Fibroblast of lung (primary cell): ENCODE measurements around the gene SLC6A1.

ENCODE experiments used
- EZH2 ChIP-seq: IDR thresholded peaks from 2 replicates; pipeline ENCODE4 v1.5.1; 2012; ENCODE audit warnings: low read length, control low read depth, mild to moderate bottlenecking; ENCODE audit errors: missing control alignments
- TF ChIP-seq, protein P1 (sequence below), 2 donors: IDR thresholded peaks in 1 of 2; conservative IDR thresholded peaks in 1 of 2; 1 replicate in 1 of 2; 2 replicates in 1 of 2; pipeline ENCODE4 v1.5.1; 2011 to 2012; ENCODE audit warnings: low read length in 2 of 2, control low read depth in 1 of 2, inconsistent platforms in 1 of 2, low read depth in 1 of 2, mild to moderate bottlenecking in 1 of 2

- TF ChIP-seq, protein P1, sequence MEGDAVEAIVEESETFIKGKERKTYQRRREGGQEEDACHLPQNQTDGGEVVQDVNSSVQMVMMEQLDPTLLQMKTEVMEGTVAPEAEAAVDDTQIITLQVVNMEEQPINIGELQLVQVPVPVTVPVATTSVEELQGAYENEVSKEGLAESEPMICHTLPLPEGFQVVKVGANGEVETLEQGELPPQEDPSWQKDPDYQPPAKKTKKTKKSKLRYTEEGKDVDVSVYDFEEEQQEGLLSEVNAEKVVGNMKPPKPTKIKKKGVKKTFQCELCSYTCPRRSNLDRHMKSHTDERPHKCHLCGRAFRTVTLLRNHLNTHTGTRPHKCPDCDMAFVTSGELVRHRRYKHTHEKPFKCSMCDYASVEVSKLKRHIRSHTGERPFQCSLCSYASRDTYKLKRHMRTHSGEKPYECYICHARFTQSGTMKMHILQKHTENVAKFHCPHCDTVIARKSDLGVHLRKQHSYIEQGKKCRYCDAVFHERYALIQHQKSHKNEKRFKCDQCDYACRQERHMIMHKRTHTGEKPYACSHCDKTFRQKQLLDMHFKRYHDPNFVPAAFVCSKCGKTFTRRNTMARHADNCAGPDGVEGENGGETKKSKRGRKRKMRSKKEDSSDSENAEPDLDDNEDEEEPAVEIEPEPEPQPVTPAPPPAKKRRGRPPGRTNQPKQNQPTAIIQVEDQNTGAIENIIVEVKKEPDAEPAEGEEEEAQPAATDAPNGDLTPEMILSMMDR (conservative IDR thresholded peaks at IDR 0.05 in 1 of 2, IDR thresholded peaks at IDR 0.05 in 1 of 2; ENCODE audit: low read depth in 1 of 2, low read length in 2 of 2) = no peak
- no peak for TF ChIP-seq EZH2
These were observed 9.8 kb downstream of the SLC6A1 start for GRCh38 chr3:11002371-11002807.
